IMR-90 (cell line): ENCODE results near the gene NTSR1. TPM values are rescaled to one million over a fixed set of nuclear protein-coding genes. Genes with fewer than 3 reads are reported as not detected.

Experiments
- ATAC-seq: fragments of 200-7000 bp; cut with Tn5 transposase; 2 replicates; pipeline ENCODE4 v1.9.1; 2020; ENCODE audit warnings: low read depth, mild to moderate bottlenecking, moderate library complexity
- BruUV-seq: library from RNA; stranded (reverse); fragments of 400-500 nt; replicated peaks from 2 replicates; lab custom pipeline; 2021; lab: Mats Ljungman, UMichigan
- CTCF ChIA-PET: fragments of 300-600 bp; formaldehyde crosslinking; extraction: SDS; loops from one replicate; lab custom pipeline; 2021; ENCODE audit warnings: antibody characterized with exemption; lab: Yijun Ruan, JAX
- POLR2A ChIA-PET: fragments of 300-600 bp; sonication (Branson Sonifier 250); formaldehyde crosslinking; loops from one replicate; lab custom pipeline; 2022; ENCODE audit warnings: antibody characterized with exemption; ENCODE audit not compliant: unreplicated experiment; lab: Charles Lee
- DNase-seq: peaks from one replicate; pipeline ENCODE4 v3.0.0; 2013
- H2AFZ ChIP-seq: replicated peaks from 2 replicates; pipeline ENCODE3; 2013; ENCODE audit warnings: low read length, mild to moderate bottlenecking; ENCODE audit not compliant: poor library complexity
- H2AK5ac ChIP-seq: 2 replicates; pipeline ENCODE4 v1.6.1; 2013; ENCODE audit warnings: low read depth, low read length, inconsistent platforms
- H2AK9ac ChIP-seq: replicated peaks from 2 replicates; pipeline ENCODE3; 2013; ENCODE audit warnings: mild to moderate bottlenecking, low read depth, low read length, moderate library complexity; ENCODE audit not compliant: poor library complexity
- H2BK120ac ChIP-seq: 2 replicates; pipeline ENCODE4 v1.6.1; 2013; ENCODE audit warnings: low read depth, low read length, inconsistent platforms
- H2BK15ac ChIP-seq: 3 replicates; pipeline ENCODE4 v1.6.1; 2013; ENCODE audit warnings: low read depth, low read length, inconsistent platforms
- H2BK20ac ChIP-seq: 2 replicates; pipeline ENCODE4 v1.6.1; 2013; ENCODE audit warnings: low read depth, mild to moderate bottlenecking, inconsistent platforms, low read length, moderate library complexity
- H2BK5ac ChIP-seq: 2 replicates; pipeline ENCODE4 v1.6.1; 2013; ENCODE audit warnings: mild to moderate bottlenecking, low read depth, low read length, inconsistent platforms; ENCODE audit not compliant: poor library complexity, severe bottlenecking
- H3K14ac ChIP-seq: replicated peaks from 2 replicates; pipeline ENCODE4 v1.6.1; 2013; ENCODE audit warnings: low read depth, low read length, inconsistent platforms
- H3K18ac ChIP-seq: 2 replicates; pipeline ENCODE4 v1.6.1; 2013; ENCODE audit warnings: low read depth, low read length, control low read depth
- H3K23ac ChIP-seq: 2 replicates; pipeline ENCODE4 v1.6.1; 2013; ENCODE audit warnings: low read depth, low read length, inconsistent platforms
- H3K27ac ChIP-seq: 2 replicates; pipeline ENCODE4 v1.5.1; 2013; ENCODE audit warnings: mild to moderate bottlenecking, control low read depth, low read length; ENCODE audit not compliant: insufficient read depth
- H3K27me3 ChIP-seq: 2 replicates; pipeline ENCODE4 v1.6.1; 2013; ENCODE audit warnings: low read length; ENCODE audit not compliant: control insufficient read depth, insufficient read depth
- H3K36me3 ChIP-seq: 2 replicates; pipeline ENCODE4 v1.6.1; 2013; ENCODE audit warnings: low read length, mixed read lengths; ENCODE audit not compliant: control insufficient read depth, insufficient read depth
- H3K4ac ChIP-seq: 2 replicates; pipeline ENCODE4 v1.6.1; 2013; ENCODE audit warnings: low read depth, low read length, inconsistent platforms
- H3K4me1 ChIP-seq: 2 replicates; pipeline ENCODE4 v1.6.1; 2013; ENCODE audit warnings: low read length, mixed read lengths; ENCODE audit not compliant: control insufficient read depth, insufficient read depth
- H3K4me2 ChIP-seq: 2 replicates; pipeline ENCODE4 v1.6.1; 2013; ENCODE audit warnings: low read depth, mild to moderate bottlenecking, control low read depth, low read length, moderate library complexity
- H3K4me3 ChIP-seq: 2 replicates; pipeline ENCODE4 v1.5.1; 2013; ENCODE audit warnings: low read depth, mild to moderate bottlenecking, control low read depth, low read length, moderate library complexity; ENCODE audit not compliant: insufficient read depth
- H3K56ac ChIP-seq: 2 replicates; pipeline ENCODE4 v1.6.1; 2013; ENCODE audit warnings: low read length, inconsistent platforms; ENCODE audit not compliant: insufficient read depth; ENCODE audit errors: extremely low read depth
- H3K79me1 ChIP-seq, 2 experiments: 2 replicates each; pipeline ENCODE4 v1.6.1; 2013; ENCODE audit warnings: low read length in 2 of 2, inconsistent platforms in 1 of 2, low read depth in 1 of 2
- H3K9ac ChIP-seq: 2 replicates; pipeline ENCODE4 v1.6.1; 2013; ENCODE audit warnings: low read depth, low read length, control low read depth
- H3K9me1 ChIP-seq: 2 replicates; pipeline ENCODE4 v1.6.1; 2013; ENCODE audit warnings: low read length, inconsistent platforms; ENCODE audit not compliant: insufficient read depth
- H3K9me3 ChIP-seq: 2 replicates; pipeline ENCODE4 v1.6.1; 2013; ENCODE audit warnings: low read length; ENCODE audit not compliant: control insufficient read depth, insufficient read depth
- H4K20me1 ChIP-seq: 2 replicates; pipeline ENCODE4 v1.6.1; 2013; ENCODE audit warnings: low read length, inconsistent platforms; ENCODE audit not compliant: insufficient read depth
- H4K5ac ChIP-seq: 2 replicates; pipeline ENCODE4 v1.6.1; 2013; ENCODE audit warnings: mild to moderate bottlenecking, low read depth, low read length, control low read depth
- H4K8ac ChIP-seq, 2 experiments: 2 replicates each; pipeline ENCODE4 v1.6.1; 2013; ENCODE audit warnings: low read depth in 2 of 2, low read length in 2 of 2, control low read depth in 1 of 2, inconsistent platforms in 1 of 2
- H4K91ac ChIP-seq: 2 replicates; pipeline ENCODE4 v1.6.1; 2013; ENCODE audit warnings: low read depth, low read length, inconsistent platforms; ENCODE audit not compliant: insufficient read depth
- BHLHE40 ChIP-seq: fragments of 150-350 bp; IDR thresholded peaks from 2 replicates; pipeline ENCODE4 v1.6.1; 2016; ENCODE audit warnings: mild to moderate bottlenecking, low read depth, low read length
- CHD1 ChIP-seq: IDR thresholded peaks from 2 replicates; pipeline ENCODE4 v1.6.1; 2012; ENCODE audit warnings: low read depth, low read length, improper control_type of control experiment
- CTCF ChIP-seq: conservative IDR thresholded peaks from 2 replicates; pipeline ENCODE4 v1.5.1; 2012; ENCODE audit warnings: mild to moderate bottlenecking, low read depth, low read length, improper control_type of control experiment
- ELK1 ChIP-seq: fragments of 150-350 bp; IDR thresholded peaks from 2 replicates; pipeline ENCODE4 v1.6.1; 2016; ENCODE audit warnings: low read depth, mild to moderate bottlenecking, low read length, moderate library complexity, borderline replicate concordance
- FOS ChIP-seq: fragments of 150-350 bp; IDR thresholded peaks from 2 replicates; pipeline ENCODE4 v1.6.1; 2016; ENCODE audit warnings: low read depth, low read length
- MAZ ChIP-seq: IDR thresholded peaks from 2 replicates; pipeline ENCODE4 v1.6.1; 2012; ENCODE audit warnings: low read depth, mild to moderate bottlenecking, low read length, improper control_type of control experiment, moderate library complexity, borderline replicate concordance
- NFE2L2 ChIP-seq: fragments of 150-350 bp; IDR thresholded peaks from 2 replicates; pipeline ENCODE4 v1.6.1; 2016; ENCODE audit warnings: low read depth, mild to moderate bottlenecking, low read length
- POLR2A ChIP-seq: IDR thresholded peaks from 2 replicates; pipeline ENCODE4 v1.6.1; 2012; ENCODE audit warnings: mild to moderate bottlenecking, low read depth, low read length
- RAD21 ChIP-seq: IDR thresholded peaks from 2 replicates; pipeline ENCODE4 v1.6.1; 2012; ENCODE audit warnings: low read length, improper control_type of control experiment
- RCOR1 ChIP-seq: IDR thresholded peaks from 2 replicates; pipeline ENCODE4 v1.6.1; 2012; ENCODE audit warnings: mild to moderate bottlenecking, low read length, improper control_type of control experiment; ENCODE audit not compliant: insufficient replicate concordance
- RFX5 ChIP-seq: IDR thresholded peaks from 2 replicates; pipeline ENCODE4 v1.8.0; 2012; ENCODE audit warnings: low read depth, mild to moderate bottlenecking, low read length, moderate library complexity
- SMC3 ChIP-seq: fragments of 150-350 bp; IDR thresholded peaks from 2 replicates; pipeline ENCODE4 v1.6.1; 2016; ENCODE audit warnings: low read depth, mild to moderate bottlenecking, antibody characterized with exemption, low read length, moderate library complexity
- USF2 ChIP-seq: fragments of 150-350 bp; IDR thresholded peaks from 2 replicates; pipeline ENCODE4 v1.6.1; 2017; ENCODE audit warnings: mild to moderate bottlenecking, antibody characterized with exemption, low read length, low read depth
- WGBS, 2 experiments: methylation state at CpG; one replicate each; pipeline versions ENCODE4 v1.1.5 to v1.1.7; 2013; ENCODE audit warnings: missing lambda C conversion rate in 2 of 2; ENCODE audit not compliant: insufficient read length in 1 of 2; ENCODE audit errors: extremely low coverage in 2 of 2; 5-methylcytosine and 5-hydroxymethylcytosine counted together
- dilution Hi-C: fragments of 300-500 bp; cut with HindIII; formaldehyde crosslinking; loops from one replicate; pipeline ENCODE4 v1.14.3; 2018; ENCODE audit warnings: low sequenced_read_pairs; ENCODE audit not compliant: unreplicated experiment
- in situ Hi-C: fragments of 300-500 bp; cut with MboI; formaldehyde crosslinking; loops from 3 replicates; pipeline ENCODE4 v1.14.3; 2019; ENCODE audit warnings: low sequenced_read_pairs, inconsistent platforms, mixed read lengths
- intact Hi-C: fragments of 100-400 bp; cut with micrococcal nuclease; formaldehyde crosslinking; loops from 2 replicates; pipeline ENCODE4 v1.10.0; 2022
- polyA plus RNA-seq, 3 experiments: library from polyadenylated mRNA; depleted of rRNA; stranded (reverse); fragments of >200 nt; gene quantifications; 2 replicates each; pipeline ENCODE4 v1.2.3, GENCODE V29; 2012; ENCODE audit warnings: low replicate concordance in 1 of 3
- total RNA-seq: library from RNA; depleted of rRNA; stranded (reverse); fragments of >200 nt; gene quantifications from 2 replicates; pipeline ENCODE4 v1.2.3, GENCODE V29; 2012

The NTSR1 gene
- total and polyA plus RNA-seq, 2 of the 4 experiments (the other 2 are of a cell fraction), result 0.54 to 1.8 TPM

GRCh38 chr20:62663145-62664018 lies 45.3 kb upstream of the NTSR1 start:
- no peak overlapping the region for H2BK20ac ChIP-seq
- ATAC-seq, result no peak
- no peaks in the 10 kb centered on the region for H3K36me3 ChIP-seq
- H3K4me1 ChIP-seq, result peaks cover 5% of the 10 kb centered on the region
- no peaks in the 10 kb centered on the region for H3K9me3 ChIP-seq
- TF ChIP-seq NFE2L2, result no peak
- TF ChIP-seq USF2, result no peak
- TF ChIP-seq MAZ, result no peak
- TF ChIP-seq BHLHE40, result no peak
- no peak for TF ChIP-seq FOS
- no peak for TF ChIP-seq POLR2A
- TF ChIP-seq RAD21, result no peak
- TF ChIP-seq RCOR1, result no peak
- no peak for TF ChIP-seq CHD1
- TF ChIP-seq CTCF, result no peak
- TF ChIP-seq RFX5, result no peak
- no peak for TF ChIP-seq SMC3
- TF ChIP-seq ELK1, result no peak
- no peak for DNase-seq
- H3K4me3 ChIP-seq, result no peak overlapping the region
- no peak overlapping the region for H3K23ac ChIP-seq
- no peak overlapping the region for H3K27ac ChIP-seq
- H4K20me1 ChIP-seq, result no peaks in the 10 kb centered on the region; the same call in none of the 2 replicates
- H4K8ac ChIP-seq, result no peak overlapping the region
- 94% methylated on average over 5 of the region's 24 CpGs; no CpG with 5 or more reads in 1 of the 2 experiments for WGBS, 2 experiments
- ChIA-PET CTCF (no interaction called here), POLR2A (no interaction called here)
- no TSS peak for BruUV-seq
- H2AK9ac ChIP-seq, result peak overlapping the region; percentile 83
- H3K79me1 ChIP-seq, result no peaks in the 10 kb centered on the region
- peak overlapping the region; percentile 35 for H2AK5ac ChIP-seq
- H3K14ac ChIP-seq, result no peak overlapping the region
- H3K9ac ChIP-seq, result no peak overlapping the region
- dilution Hi-C loops, result no loop called here
- no peak overlapping the region for H3K4ac ChIP-seq
- H3K18ac ChIP-seq, result no peak overlapping the region
- H2AFZ ChIP-seq, result peak overlapping the region; percentile 35
- in situ Hi-C loops, result no loop called here
- no peak overlapping the region for H3K4me2 ChIP-seq
- no peak overlapping the region; the same call in 2 of the 3 replicates for H2BK15ac ChIP-seq
- H3K27me3 ChIP-seq, result no peaks in the 10 kb centered on the region
- H3K56ac ChIP-seq, result no peak overlapping the region
- intact Hi-C loops, result no loop called here
- H2BK120ac ChIP-seq, result no peak overlapping the region
- H4K91ac ChIP-seq, result no peak overlapping the region
- H4K5ac ChIP-seq, result no peak overlapping the region
- H2BK5ac ChIP-seq, result no peak overlapping the region
- no peaks in the 10 kb centered on the region for H3K9me1 ChIP-seq
